Activated naive CD4-positive, alpha-beta T cell treated with anti-CD3 and anti-CD28 coated beads, Interleukin-2, amount 50 U/mL, for 24 hours (primary cell): ENCODE results near the gene ATRNL1.

Experiments used
- H3K27ac Mint-ChIP-seq: one replicate; pipeline ENCODE4 v1.8.0; 2021; ENCODE audit warnings: mild to moderate bottlenecking, mixed read lengths
- H3K27me3 Mint-ChIP-seq: one replicate; pipeline ENCODE4 v1.8.0; 2021; ENCODE audit warnings: mixed read lengths
- H3K36me3 Mint-ChIP-seq: one replicate; pipeline ENCODE4 v1.8.0; 2021; ENCODE audit warnings: mixed read lengths
- H3K4me1 Mint-ChIP-seq: one replicate; pipeline ENCODE4 v1.8.0; 2021; ENCODE audit warnings: mixed read lengths
- H3K4me3 Mint-ChIP-seq: one replicate; pipeline ENCODE4 v1.8.0; 2021; ENCODE audit warnings: mild to moderate bottlenecking, mixed read lengths
- H3K9me3 Mint-ChIP-seq: one replicate; pipeline ENCODE4 v1.8.0; 2021; ENCODE audit warnings: mixed read lengths

The ATRNL1 gene

GRCh38 chr10:115971921-115972320 lies 878.8 kb downstream of the ATRNL1 start:
- peaks cover 9% of the 10 kb centered on the region for H3K9me3 Mint-ChIP-seq
- no peaks in the 10 kb centered on the region for H3K27me3 Mint-ChIP-seq
- H3K4me3 Mint-ChIP-seq: no peak overlapping the region
- no peaks in the 10 kb centered on the region for H3K4me1 Mint-ChIP-seq
- no peaks in the 10 kb centered on the region for H3K36me3 Mint-ChIP-seq
- no peak overlapping the region for H3K27ac Mint-ChIP-seq

- Mint-ChIP-seq H3K9me3 (peaks cover 9% of the 10 kb centered on the region), H3K27ac (no peak overlapping the region), H3K4me3 (no peak overlapping the region), H3K4me1 (no peaks in the 10 kb centered on the region), H3K36me3 (no peaks in the 10 kb centered on the region), H3K27me3 (no peaks in the 10 kb centered on the region)
Measured at GRCh38 chr10:115972426-115972825, 879.3 kb downstream of the ATRNL1 start.

GRCh38 chr10:115974351-115974750 lies 881.2 kb downstream of the ATRNL1 start:
- Mint-ChIP-seq H3K36me3 (no peaks in the 10 kb centered on the region), H3K4me1 (no peaks in the 10 kb centered on the region), H3K27me3 (peaks cover under 1% of the 10 kb centered on the region), H3K27ac (no peak overlapping the region), H3K4me3 (no peak overlapping the region), H3K9me3 (peaks cover 9% of the 10 kb centered on the region)

- no peak overlapping the region for H3K27ac Mint-ChIP-seq
- no peak overlapping the region for H3K4me3 Mint-ChIP-seq
- no peaks in the 10 kb centered on the region for H3K4me1 Mint-ChIP-seq
- peaks cover 2% of the 10 kb centered on the region for H3K27me3 Mint-ChIP-seq
- peaks cover 9% of the 10 kb centered on the region for H3K9me3 Mint-ChIP-seq
- H3K36me3 Mint-ChIP-seq: no peaks in the 10 kb centered on the region
Measured at GRCh38 chr10:115974816-115975430, 881.8 kb downstream of the ATRNL1 start.

GRCh38 chr10:115975506-115975905 lies 882.3 kb downstream of the ATRNL1 start:
- H3K4me1 Mint-ChIP-seq: no peaks in the 10 kb centered on the region
- H3K9me3 Mint-ChIP-seq: peaks cover 9% of the 10 kb centered on the region
- H3K4me3 Mint-ChIP-seq: no peak overlapping the region
- H3K27ac Mint-ChIP-seq: no peak overlapping the region
- H3K36me3 Mint-ChIP-seq: no peaks in the 10 kb centered on the region
- H3K27me3 Mint-ChIP-seq: peaks cover 2% of the 10 kb centered on the region

- no peak overlapping the region for H3K27ac Mint-ChIP-seq
- peaks cover 2% of the 10 kb centered on the region for H3K27me3 Mint-ChIP-seq
- H3K9me3 Mint-ChIP-seq: peaks cover 9% of the 10 kb centered on the region
- no peak overlapping the region for H3K4me3 Mint-ChIP-seq
- no peaks in the 10 kb centered on the region for H3K4me1 Mint-ChIP-seq
- no peaks in the 10 kb centered on the region for H3K36me3 Mint-ChIP-seq
Measured at GRCh38 chr10:115976342-115976741, 883.2 kb downstream of the ATRNL1 start.

GRCh38 chr10:115977855-115978254 lies 884.7 kb downstream of the ATRNL1 start:
- peaks cover 2% of the 10 kb centered on the region for H3K27me3 Mint-ChIP-seq
- H3K4me1 Mint-ChIP-seq: no peaks in the 10 kb centered on the region
- peaks cover 17% of the 10 kb centered on the region for H3K9me3 Mint-ChIP-seq
- H3K27ac Mint-ChIP-seq: no peak overlapping the region
- H3K36me3 Mint-ChIP-seq: no peaks in the 10 kb centered on the region
- no peak overlapping the region for H3K4me3 Mint-ChIP-seq

- Mint-ChIP-seq H3K27ac (no peak overlapping the region), H3K9me3 (peaks cover 12% of the 10 kb centered on the region), H3K27me3 (peaks cover 2% of the 10 kb centered on the region), H3K4me1 (no peaks in the 10 kb centered on the region), H3K36me3 (no peaks in the 10 kb centered on the region), H3K4me3 (no peak overlapping the region)
Measured at GRCh38 chr10:115979576-115979975, 886.4 kb downstream of the ATRNL1 start.

GRCh38 chr10:115980470-115980869 lies 887.3 kb downstream of the ATRNL1 start:
- Mint-ChIP-seq H3K27me3 (peaks cover 2% of the 10 kb centered on the region), H3K9me3 (peaks cover 12% of the 10 kb centered on the region), H3K4me1 (no peaks in the 10 kb centered on the region), H3K27ac (no peak overlapping the region), H3K4me3 (no peak overlapping the region), H3K36me3 (no peaks in the 10 kb centered on the region)

- Mint-ChIP-seq H3K4me3 (no peak overlapping the region), H3K9me3 (peaks cover 12% of the 10 kb centered on the region), H3K4me1 (no peaks in the 10 kb centered on the region), H3K27me3 (peaks cover 2% of the 10 kb centered on the region), H3K27ac (no peak overlapping the region), H3K36me3 (no peaks in the 10 kb centered on the region)
Measured at GRCh38 chr10:115981081-115981480, 887.9 kb downstream of the ATRNL1 start.

GRCh38 chr10:115982076-115982475 lies 888.9 kb downstream of the ATRNL1 start:
- Mint-ChIP-seq H3K36me3 (no peaks in the 10 kb centered on the region), H3K4me1 (no peaks in the 10 kb centered on the region), H3K4me3 (no peak overlapping the region), H3K27me3 (peaks cover 2% of the 10 kb centered on the region), H3K27ac (no peak overlapping the region), H3K9me3 (peaks cover 12% of the 10 kb centered on the region)

- Mint-ChIP-seq H3K4me1 (no peaks in the 10 kb centered on the region), H3K36me3 (no peaks in the 10 kb centered on the region), H3K27me3 (peaks cover 2% of the 10 kb centered on the region), H3K9me3 (peaks cover 12% of the 10 kb centered on the region), H3K4me3 (no peak overlapping the region), H3K27ac (no peak overlapping the region)
Measured at GRCh38 chr10:115982526-115982925, 889.4 kb downstream of the ATRNL1 start.

- no peak overlapping the region for H3K27ac Mint-ChIP-seq
- no peaks in the 10 kb centered on the region for H3K27me3 Mint-ChIP-seq
- H3K4me1 Mint-ChIP-seq: no peaks in the 10 kb centered on the region
- H3K4me3 Mint-ChIP-seq: no peak overlapping the region
- no peaks in the 10 kb centered on the region for H3K36me3 Mint-ChIP-seq
- H3K9me3 Mint-ChIP-seq: peaks cover 21% of the 10 kb centered on the region
Measured at GRCh38 chr10:115985786-115986185, 892.6 kb downstream of the ATRNL1 start.

GRCh38 chr10:115988380-115988779 lies 895.2 kb downstream of the ATRNL1 start:
- Mint-ChIP-seq H3K4me3 (no peak overlapping the region), H3K36me3 (no peaks in the 10 kb centered on the region), H3K4me1 (no peaks in the 10 kb centered on the region), H3K27me3 (no peaks in the 10 kb centered on the region), H3K9me3 (peaks cover 12% of the 10 kb centered on the region), H3K27ac (no peak overlapping the region)

GRCh38 chr10:115989621-115990020 lies 896.5 kb downstream of the ATRNL1 start:
- H3K4me3 Mint-ChIP-seq: no peak overlapping the region
- no peaks in the 10 kb centered on the region for H3K4me1 Mint-ChIP-seq
- no peaks in the 10 kb centered on the region for H3K36me3 Mint-ChIP-seq
- H3K9me3 Mint-ChIP-seq: peaks cover 9% of the 10 kb centered on the region
- H3K27ac Mint-ChIP-seq: no peak overlapping the region
- no peaks in the 10 kb centered on the region for H3K27me3 Mint-ChIP-seq

GRCh38 chr10:115992236-115992986 lies 899.2 kb downstream of the ATRNL1 start:
- no peaks in the 10 kb centered on the region for H3K4me1 Mint-ChIP-seq
- no peak overlapping the region for H3K27ac Mint-ChIP-seq
- peaks cover 9% of the 10 kb centered on the region for H3K9me3 Mint-ChIP-seq
- H3K36me3 Mint-ChIP-seq: no peaks in the 10 kb centered on the region
- H3K4me3 Mint-ChIP-seq: no peak overlapping the region
- no peaks in the 10 kb centered on the region for H3K27me3 Mint-ChIP-seq
